H1 (cell line): ENCODE data around the gene PRR5L. TPM values are rescaled to one million over a fixed set of nuclear protein-coding genes. Genes with fewer than 3 reads are reported as not detected.

Experiments
- CTCF ChIA-PET: fragments of 300-600 bp; sonication (Branson Sonifier 250); formaldehyde crosslinking; loops from one replicate; lab custom pipeline; 2021; ENCODE audit not compliant: partially characterized antibody; lab: Charles Lee
- POLR2A ChIA-PET: fragments of 300-600 bp; sonication (Branson Sonifier 250); formaldehyde crosslinking; loops from one replicate; lab custom pipeline; 2021; ENCODE audit warnings: inconsistent platforms; ENCODE audit not compliant: partially characterized antibody; lab: Charles Lee
- DNase-seq, 2 experiments: peaks; one replicate each; pipeline versions ENCODE4 v3.0.0 to v3.0.0-alpha.2; 2010 to 2022; ENCODE audit warnings: low spot score in 2 of 2, low read depth in 1 of 2, mixed read lengths in 1 of 2
- FAIRE-seq: peaks from 2 replicates; lab custom pipeline; 2011; peaks lifted over from hg19 to GRCh38; lab: Jason Lieb, UNC
- H2AFZ ChIP-seq: 2 replicates; pipeline ENCODE4 v1.8.1; 2012; ENCODE audit warnings: low read length, inconsistent platforms
- H2AK5ac ChIP-seq: 2 replicates; pipeline ENCODE4 v1.6.1; 2013; ENCODE audit warnings: low read depth, low read length
- H2BK120ac ChIP-seq: replicated peaks from 2 replicates; pipeline ENCODE3; 2013; ENCODE audit warnings: low read depth, low read length, inconsistent platforms
- H2BK12ac ChIP-seq: 2 replicates; pipeline ENCODE4 v1.6.1; 2013; ENCODE audit warnings: low read depth, low read length
- H2BK15ac ChIP-seq: 2 replicates; pipeline ENCODE4 v1.6.1; 2013; ENCODE audit warnings: low read length
- H2BK20ac ChIP-seq: 2 replicates; pipeline ENCODE4 v1.6.1; 2013; ENCODE audit warnings: low read length
- H2BK5ac ChIP-seq: 2 replicates; pipeline ENCODE4 v1.6.1; 2013; ENCODE audit warnings: low read depth, low read length
- H3K14ac ChIP-seq: 2 replicates; pipeline ENCODE4 v1.6.1; 2013; ENCODE audit warnings: inconsistent platforms; ENCODE audit not compliant: insufficient read length
- H3K18ac ChIP-seq: 2 replicates; pipeline ENCODE4 v1.6.1; 2013; ENCODE audit warnings: low read length; ENCODE audit errors: extremely low read depth
- H3K23ac ChIP-seq: 2 replicates; pipeline ENCODE4 v1.6.1; 2013; ENCODE audit warnings: inconsistent platforms; ENCODE audit not compliant: insufficient read length
- H3K23me2 ChIP-seq: 2 replicates; pipeline ENCODE4 v1.6.1; 2013; ENCODE audit warnings: low read depth, low read length
- H3K27ac ChIP-seq: 2 replicates; pipeline ENCODE4 v1.6.1; 2011; ENCODE audit warnings: low read depth, low read length, inconsistent platforms
- H3K27me3 ChIP-seq, 4 experiments: replicated peaks in 1 of 4; 1 replicate in 1 of 4; 2 replicates in 3 of 4; pipeline versions ENCODE4 v1.6.1 to v1.8.1; 2011 to 2013; ENCODE audit warnings: low read length in 3 of 4, mild to moderate bottlenecking in 3 of 4, inconsistent platforms in 2 of 4, mixed read lengths in 2 of 4, moderate library complexity in 1 of 4; ENCODE audit not compliant: control insufficient read depth in 3 of 4, insufficient read depth in 3 of 4; ENCODE audit errors: extremely low read depth in 1 of 4
- H3K36me3 ChIP-seq, 4 experiments: 2 replicates each; pipeline versions ENCODE4 v1.6.1 to v1.8.1; 2011 to 2013; ENCODE audit warnings: mild to moderate bottlenecking in 4 of 4, low read length in 3 of 4, moderate library complexity in 2 of 4, control low read depth in 1 of 4, inconsistent platforms in 1 of 4; ENCODE audit not compliant: insufficient read depth in 4 of 4, control insufficient read depth in 2 of 4
- H3K4ac ChIP-seq: replicated peaks from 2 replicates; pipeline ENCODE3; 2013; ENCODE audit warnings: low read length, low read depth, mixed read lengths, inconsistent platforms; ENCODE audit not compliant: insufficient read length
- H3K4me1 ChIP-seq, 4 experiments: replicated peaks in 1 of 4; 1 replicate in 1 of 4; 2 replicates in 3 of 4; pipeline versions ENCODE4 v1.6.1 to v1.8.1; 2011 to 2013; ENCODE audit warnings: low read length in 3 of 4, inconsistent platforms in 2 of 4, mixed read lengths in 1 of 4; ENCODE audit not compliant: insufficient read depth in 4 of 4, control insufficient read depth in 3 of 4
- H3K4me2 ChIP-seq, 2 experiments: 2 replicates each; pipeline versions ENCODE4 v1.6.1 to v1.8.1; 2011 to 2013; ENCODE audit warnings: low read depth in 2 of 2, low read length in 2 of 2, control low read depth in 1 of 2, inconsistent platforms in 1 of 2, mild to moderate bottlenecking in 1 of 2; ENCODE audit not compliant: insufficient read depth in 1 of 2
- H3K4me3 ChIP-seq, 4 experiments: fragments of 200-600, 300-600 bp in 1 of 4; sonication (generic), shearing (Covaris generic), sonication (Bioruptor Twin) in 1 of 4; 2 replicates each; pipeline versions ENCODE4 v1.5.1 to v1.8.1; 2011 to 2016; ENCODE audit warnings: low read length in 4 of 4, low read depth in 3 of 4, control low read depth in 2 of 4, inconsistent platforms in 2 of 4, mild to moderate bottlenecking in 2 of 4, mixed read lengths in 1 of 4, moderate library complexity in 1 of 4; ENCODE audit not compliant: insufficient read depth in 2 of 4; ENCODE audit errors: extremely low read depth in 1 of 4
- H3K56ac ChIP-seq: replicated peaks from 2 replicates; pipeline ENCODE3; 2013; ENCODE audit warnings: low read depth, mild to moderate bottlenecking, mixed read lengths, low read length, inconsistent platforms; ENCODE audit not compliant: insufficient read length
- H3K79me1 ChIP-seq: 2 replicates; pipeline ENCODE4 v1.6.1; 2013; ENCODE audit warnings: low read depth, low read length, control low read depth
- H3K79me2 ChIP-seq, 2 experiments: 2 replicates each; pipeline versions ENCODE4 v1.6.1 to v1.8.1; 2012 to 2013; ENCODE audit warnings: low read length in 2 of 2, mild to moderate bottlenecking in 2 of 2, inconsistent platforms in 1 of 2; ENCODE audit not compliant: insufficient read depth in 2 of 2, control insufficient read depth in 1 of 2
- H3K9ac ChIP-seq, 4 experiments: replicated peaks in 1 of 4; 1 replicate in 1 of 4; 2 replicates in 3 of 4; pipeline versions ENCODE4 v1.6.1 to v1.8.1; 2011 to 2013; ENCODE audit warnings: low read depth in 3 of 4, low read length in 3 of 4, control low read depth in 2 of 4, mild to moderate bottlenecking in 2 of 4, moderate library complexity in 2 of 4, inconsistent platforms in 1 of 4; ENCODE audit errors: extremely low read depth in 1 of 4
- H3K9me3 ChIP-seq, 2 experiments: 2 replicates each; pipeline versions ENCODE4 v1.6.1 to v1.8.1; 2012 to 2013; ENCODE audit warnings: mild to moderate bottlenecking in 2 of 2, moderate library complexity in 2 of 2, control low read depth in 1 of 2, inconsistent platforms in 1 of 2, low read depth in 1 of 2, low read length in 1 of 2, mixed read lengths in 1 of 2; ENCODE audit not compliant: insufficient read depth in 2 of 2
- H4K20me1 ChIP-seq, 2 experiments: replicated peaks in 1 of 2; 2 replicates each; pipeline versions ENCODE3 to v1.8.1; 2011 to 2013; ENCODE audit warnings: inconsistent platforms in 2 of 2, low read length in 2 of 2, mild to moderate bottlenecking in 1 of 2; ENCODE audit not compliant: insufficient read depth in 2 of 2, control insufficient read depth in 1 of 2
- H4K5ac ChIP-seq: 2 replicates; pipeline ENCODE4 v1.6.1; 2013; ENCODE audit warnings: low read length, low read depth, mixed read lengths, inconsistent platforms; ENCODE audit not compliant: insufficient read length
- H4K8ac ChIP-seq: 2 replicates; pipeline ENCODE4 v1.8.0; 2013; ENCODE audit warnings: mild to moderate bottlenecking, moderate library complexity, low read length, inconsistent platforms; ENCODE audit not compliant: insufficient read depth; ENCODE audit errors: extremely low read depth
- H4K91ac ChIP-seq: replicated peaks from 2 replicates; pipeline ENCODE3; 2013; ENCODE audit warnings: low read length, mixed read lengths, inconsistent platforms; ENCODE audit not compliant: insufficient read length
- HDAC6 ChIP-seq: IDR thresholded peaks from one replicate; pipeline ENCODE4 v1.7.1; 2012; ENCODE audit warnings: low read depth, mild to moderate bottlenecking, inconsistent platforms, low read length, moderate library complexity
- WGBS, 2 experiments: shearing (Covaris generic) in 1 of 2; methylation state at CpG; one replicate each; pipeline versions ENCODE4 v1.1.6 to v1.1.7; 2013 to 2015; ENCODE audit warnings: low lambda C conversion rate in 2 of 2, mixed read lengths in 2 of 2, inconsistent platforms in 1 of 2, low coverage in 1 of 2, missing lambda C conversion rate in 1 of 2; ENCODE audit not compliant: insufficient replicate concordance in 2 of 2, insufficient coverage in 1 of 2, insufficient read length in 1 of 2; ENCODE audit errors: extremely low coverage in 1 of 2, missing lambda C conversion rate in 1 of 2; 5-methylcytosine and 5-hydroxymethylcytosine counted together
- polyA plus RNA-seq, 7 experiments: library from polyadenylated mRNA; depleted of rRNA in 3 of 7; stranded (reverse) in 5 of 7; unstranded in 2 of 7; fragments of >200 nt in 5 of 7; fragments of 200-250 nt in 2 of 7; gene quantifications; 1 replicate in 5 of 7; 2 replicates in 1 of 7; 4 replicates in 1 of 7; pipeline versions ENCODE4 v1.2.1 to v1.2.3, GENCODE V29; 2011 to 2013; ENCODE audit warnings: missing spikeins in 2 of 7, mixed read lengths in 2 of 7
- total RNA-seq: library from RNA; stranded (reverse); fragmentation: NEBNext Ultra II Directional; extraction: Animal tissue kit (Norgen Biotek cat#: 25700); gene quantifications from 2 replicates; pipeline ENCODE4 v1.2.1, GENCODE V29; 2021
- TF ChIP-seq, protein P1 (sequence below): IDR thresholded peaks from 2 replicates; pipeline ENCODE4 v1.6.1; 2012; ENCODE audit warnings: inconsistent platforms

Gene PRR5L
- total and polyA plus RNA-seq, 2 of the 8 experiments (the other 6 are each of a cell fraction or from before 2014, with no cell fraction given) = 6.6 to 10.1 TPM

DNA sequence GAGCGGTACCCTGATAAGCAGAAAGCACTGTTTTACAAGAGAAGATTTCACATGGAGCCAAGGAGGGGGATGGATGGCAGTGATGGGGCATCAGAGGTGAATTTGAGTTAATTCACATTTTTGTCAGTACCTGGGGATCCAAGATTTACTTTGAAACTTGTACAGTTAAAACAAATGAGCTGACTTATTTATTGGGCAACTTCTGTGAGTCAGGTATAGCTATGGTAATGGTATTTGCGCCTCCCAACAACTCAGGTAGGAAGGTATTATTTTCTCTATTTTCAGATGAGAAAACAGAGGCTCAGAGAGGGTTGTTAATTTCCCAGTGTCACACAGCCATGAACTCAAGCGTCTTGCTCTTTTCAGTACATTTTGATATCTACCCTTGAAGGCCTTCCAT is 83.6 kb downstream of the PRR5L start:
- Histone ChIP-seq H4K5ac (no peak overlapping the region), H4K91ac (no peak overlapping the region), H3K9me3 (no peaks in the 10 kb centered on the region), H3K79me1 (no peaks in the 10 kb centered on the region), H3K79me2 (no peaks in the 10 kb centered on the region), H3K23me2 (peaks cover 10% of the 10 kb centered on the region), H3K18ac (no peak overlapping the region), H3K56ac (no peak overlapping the region), H3K4me2 (no peak overlapping the region), H4K8ac (no peak overlapping the region), H2BK20ac (no peak overlapping the region), H4K20me1 (peaks cover 0 to 3% of the 10 kb centered on the region in 2 experiments), H3K4me1 (peaks cover 0 to 3% (median 1%) of the 10 kb centered on the region in 4 experiments; a peak in 1 of 7 replicates), H3K9ac (no peak overlapping the region), H3K4me3 (no peak overlapping the region), H3K27ac (no peak overlapping the region), H2BK5ac (no peak overlapping the region), H3K23ac (no peak overlapping the region), H3K14ac (no peak overlapping the region), H3K27me3 (peaks cover 5 to 23% (median 17%) of the 10 kb centered on the region in 4 experiments), H2AK5ac (no peak overlapping the region), H3K4ac (no peak overlapping the region), H2BK15ac (no peak overlapping the region), H2AFZ (no peak overlapping the region), H2BK120ac (no peak overlapping the region), H3K36me3 (no peaks in the 10 kb centered on the region), H2BK12ac (no peak overlapping the region)
- 91% methylated on average over 3 of the region's 3 CpGs; no CpG with 5 or more reads in 1 of the 2 experiments for WGBS, 2 experiments
- ChIA-PET POLR2A (no interaction called here), CTCF (interaction anchor here (1.0 to 2.6 kb wide), 7 partner anchors 10 to 131 kb away, joined by 3 to 8 read pairs (median 4); partner anchors contain the start of gene TRAF6)
- FAIRE-seq (no peak), DNase-seq (no peak)
- no peak for TF ChIP-seq HDAC6
- TF ChIP-seq, protein P1, sequence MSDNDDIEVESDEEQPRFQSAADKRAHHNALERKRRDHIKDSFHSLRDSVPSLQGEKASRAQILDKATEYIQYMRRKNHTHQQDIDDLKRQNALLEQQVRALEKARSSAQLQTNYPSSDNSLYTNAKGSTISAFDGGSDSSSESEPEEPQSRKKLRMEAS = no peak
